GM23338 (cell line): ENCODE measurements around the gene ARG1. TPM values are rescaled to one million over a fixed set of nuclear protein-coding genes. Genes with fewer than 3 reads are reported as not detected.

Experiments used
- ATAC-seq: fragments of 200-7000 bp; cut with Tn5 transposase; 3 replicates; pipeline ENCODE4 v1.9.1; 2020
- DNase-seq: peaks from one replicate; pipeline ENCODE4 v3.0.0-alpha.2; 2015; ENCODE audit warnings: low spot score
- H2AFZ ChIP-seq: fragments of 200-600 bp; sonication (generic); 2 replicates; pipeline ENCODE4 v1.8.0; 2016; ENCODE audit warnings: antibody characterized with exemption, mild to moderate bottlenecking, moderate library complexity
- H3F3A ChIP-seq: fragments of 200-600 bp; sonication (generic); replicated peaks from 2 replicates; pipeline ENCODE4 v1.8.0; 2017; ENCODE audit warnings: antibody characterized with exemption, mixed run types, low read depth
- H3K27ac ChIP-seq: fragments of 200-600 bp; sonication (generic); 2 replicates; pipeline ENCODE4 v1.6.1; 2016; ENCODE audit warnings: low read depth
- H3K27me3 ChIP-seq: fragments of 200-600 bp; sonication (generic); 2 replicates; pipeline ENCODE4 v1.8.0; 2016; ENCODE audit warnings: mild to moderate bottlenecking, mixed run types, moderate library complexity; ENCODE audit not compliant: insufficient read depth
- H3K36me3 ChIP-seq: fragments of 200-600 bp; sonication (generic); 2 replicates; pipeline ENCODE4 v1.8.0; 2016; ENCODE audit warnings: mild to moderate bottlenecking; ENCODE audit not compliant: insufficient read depth
- H3K4me1 ChIP-seq: fragments of 200-600 bp; sonication (generic); 2 replicates; pipeline ENCODE4 v1.8.0; 2016; ENCODE audit warnings: mild to moderate bottlenecking, moderate library complexity; ENCODE audit not compliant: insufficient read depth
- H3K4me2 ChIP-seq: fragments of 200-600 bp; sonication (generic); 2 replicates; pipeline ENCODE4 v1.7.1; 2017; ENCODE audit warnings: mixed run types
- H3K4me3 ChIP-seq: fragments of 200-600 bp; sonication (generic); 2 replicates; pipeline ENCODE4 v1.6.1; 2016; ENCODE audit warnings: mixed run types
- H3K79me2 ChIP-seq: fragments of 200-600 bp; sonication (generic); replicated peaks from 2 replicates; pipeline ENCODE4 v1.8.0; 2017; ENCODE audit warnings: mild to moderate bottlenecking; ENCODE audit not compliant: insufficient read depth
- H3K9me2 ChIP-seq: fragments of 200-600 bp; sonication (generic); 2 replicates; pipeline ENCODE4 v1.8.0; 2017; ENCODE audit not compliant: insufficient read depth
- H4K20me1 ChIP-seq: fragments of 200-600 bp; sonication (generic); replicated peaks from 2 replicates; pipeline ENCODE4 v1.8.0; 2017; ENCODE audit warnings: mild to moderate bottlenecking; ENCODE audit not compliant: insufficient read depth
- H3K27ac Mint-ChIP-seq: 2 replicates; pipeline ENCODE4 v1.8.0; 2020; ENCODE audit warnings: inconsistent platforms, mild to moderate bottlenecking, moderate library complexity, mixed read lengths
- H3K27me3 Mint-ChIP-seq: 3 replicates; pipeline ENCODE4 v1.8.0; 2022; ENCODE audit warnings: low read depth, mild to moderate bottlenecking, moderate library complexity, mixed read lengths, inconsistent platforms; ENCODE audit not compliant: insufficient read depth, poor library complexity
- H3K36me3 Mint-ChIP-seq: 3 replicates; pipeline ENCODE4 v1.8.0; 2021; ENCODE audit warnings: low read depth, mild to moderate bottlenecking, inconsistent platforms, moderate library complexity, mixed read lengths
- H3K4me1 Mint-ChIP-seq: 3 replicates; pipeline ENCODE4 v1.8.0; 2020; ENCODE audit warnings: mild to moderate bottlenecking, inconsistent platforms, mixed read lengths
- H3K4me3 Mint-ChIP-seq: 3 replicates; pipeline ENCODE4 v1.8.0; 2021; ENCODE audit warnings: moderate library complexity, mild to moderate bottlenecking, inconsistent platforms, mixed read lengths
- H3K9me3 Mint-ChIP-seq: 3 replicates; pipeline ENCODE4 v1.8.0; 2020; ENCODE audit warnings: moderate library complexity, mild to moderate bottlenecking, inconsistent platforms, mixed read lengths
- CREB1 ChIP-seq: fragments of 250-450 bp; sonication (Bioruptor Pico); IDR thresholded peaks from 2 replicates; pipeline ENCODE4 v1.5.0; 2020; ENCODE audit warnings: low read depth, mild to moderate bottlenecking, moderate library complexity
- CTCF ChIP-seq, 2 experiments: fragments of 200-600 bp in 1 of 2; sonication (generic) in 1 of 2; conservative IDR thresholded peaks; 2 replicates each; pipeline versions ENCODE4 v1.5.1 to v1.6.1; 2016 to 2017; ENCODE audit warnings: antibody characterized with exemption in 2 of 2, low read depth in 2 of 2, mild to moderate bottlenecking in 2 of 2, moderate library complexity in 1 of 2
- ETS1 ChIP-seq: IDR thresholded peaks from 2 replicates; pipeline ENCODE4 v1.6.1; 2016; ENCODE audit warnings: antibody characterized with exemption
- EZH2 ChIP-seq: fragments of 200-600 bp; sonication (generic); IDR thresholded peaks from one replicate; pipeline ENCODE4 v1.8.0; 2017; ENCODE audit warnings: antibody characterized with exemption, mild to moderate bottlenecking, low read depth; ENCODE audit not compliant: unreplicated experiment
- EZH2phosphoT487 ChIP-seq: fragments of 200-600 bp; sonication (generic); IDR thresholded peaks from one replicate; pipeline ENCODE4 v1.8.1; 2018; ENCODE audit warnings: antibody characterized with exemption; ENCODE audit not compliant: unreplicated experiment
- JUNB ChIP-seq: IDR thresholded peaks from one replicate; pipeline ENCODE4 v1.6.1; 2016; ENCODE audit warnings: antibody characterized with exemption; ENCODE audit not compliant: unreplicated experiment
- NANOG ChIP-seq: IDR thresholded peaks from 2 replicates; pipeline ENCODE4 v1.6.1; 2016; ENCODE audit warnings: antibody characterized with exemption, borderline replicate concordance
- POLR2AphosphoS5 ChIP-seq: IDR thresholded peaks from 2 replicates; pipeline ENCODE4 v1.6.1; 2016; ENCODE audit warnings: antibody characterized with exemption, low read depth
- REST ChIP-seq: IDR thresholded peaks from one replicate; pipeline ENCODE4 v1.6.1; 2018; ENCODE audit warnings: antibody characterized with exemption; ENCODE audit not compliant: unreplicated experiment
- STAT1 ChIP-seq: IDR thresholded peaks from one replicate; pipeline ENCODE4 v1.6.1; 2016; ENCODE audit warnings: antibody characterized with exemption; ENCODE audit not compliant: unreplicated experiment
- ZNF114 ChIP-seq: fragments of 250-450 bp; sonication (Bioruptor Pico); IDR thresholded peaks from 2 replicates; pipeline ENCODE4 v1.5.0; 2020; ENCODE audit warnings: mild to moderate bottlenecking, moderate library complexity
- ZNF331 ChIP-seq: fragments of 250-450 bp; sonication (Bioruptor Pico); IDR thresholded peaks from 2 replicates; pipeline ENCODE4 v1.5.0; 2020; ENCODE audit warnings: low read depth, mild to moderate bottlenecking, moderate library complexity
- ZNF462 ChIP-seq: fragments of 250-450 bp; sonication (Bioruptor Pico); IDR thresholded peaks from 2 replicates; pipeline ENCODE4 v1.5.0; 2020; ENCODE audit warnings: mild to moderate bottlenecking, moderate library complexity
- polyA plus RNA-seq: library from polyadenylated mRNA; unstranded; fragments of >200 nt; fragmentation: Nextera tagmentation; extraction: Ambion mirVana; gene quantifications from 2 replicates; pipeline ENCODE4 v1.2.1, GENCODE V29; 2016
- total RNA-seq: library from RNA; depleted of rRNA; stranded (reverse); fragments of >200 nt; shearing (Covaris generic); gene quantifications from 2 replicates; pipeline ENCODE4 v1.2.3, GENCODE V29; 2014

The ARG1 gene
- total and polyA plus RNA-seq, 2 experiments from 2014 or later, result 0.18 TPM; not detected in 1

GRCh38 chr6:131547488-131547887 is 25.5 kb upstream of the ARG1 start:
- no peak overlapping the region for H2AFZ ChIP-seq
- no peak overlapping the region for H3K4me2 ChIP-seq
- TF ChIP-seq ETS1 (no peak), ZNF462 (CRISPR knock-in tag) (no peak), JUNB (no peak), EZH2 (no peak), POLR2AphosphoS5 (no peak), ZNF331 (CRISPR knock-in tag) (no peak), NANOG (no peak), ZNF114 (CRISPR knock-in tag) (no peak), CTCF (conservative IDR thresholded peaks at IDR 0.05; ENCODE audit: low read depth in 2 of 2) (no peak), CREB1 (CRISPR knock-in tag) (no peak), STAT1 (no peak), EZH2phosphoT487 (no peak), REST (no peak)
- H3K79me2 ChIP-seq, result no peaks in the 10 kb centered on the region
- H3K4me3 ChIP-seq, result no peak overlapping the region
- no peaks in the 10 kb centered on the region for H3F3A ChIP-seq
- no peaks in the 10 kb centered on the region for H3K36me3 ChIP-seq
- no peaks in the 10 kb centered on the region for H3K4me1 ChIP-seq
- Mint-ChIP-seq H3K9me3 (no peaks in the 10 kb centered on the region), H3K4me3 (no peak overlapping the region), H3K4me1 (peaks cover 4% of the 10 kb centered on the region; the same call in 2 of the 3 replicates), H3K27ac (no peak overlapping the region), H3K36me3 (no peaks in the 10 kb centered on the region), H3K27me3 (no peaks in the 10 kb centered on the region)
- no peaks in the 10 kb centered on the region for H4K20me1 ChIP-seq
- H3K27me3 ChIP-seq, result no peaks in the 10 kb centered on the region
- ATAC-seq (no peak), DNase-seq (no peak)
- no peaks in the 10 kb centered on the region for H3K9me2 ChIP-seq
- H3K27ac ChIP-seq, result no peak overlapping the region
